Pancreas (tissue), 10 donors: ENCODE results near the gene KLK5. TPM values are rescaled to one million over a fixed set of nuclear protein-coding genes. Genes with fewer than 3 reads are reported as not detected.
A peak's percentile ranks its signal among the peaks of the same experiment; 100 is the strongest.

Experiments used
- ATAC-seq, 4 donors: fragments of 200-7000 bp; cut with Tn5 transposase; one replicate each; pipeline versions ENCODE4 v1.8.0 to v1.9.1; 2020; ENCODE audit warnings: mild to moderate bottlenecking in 4 of 4, moderate library complexity in 4 of 4
- DNase-seq, 6 donors: peaks; one replicate each; pipeline ENCODE4 v3.0.0-alpha.2; 2020
- FAIRE-seq: peaks from 2 replicates; lab custom pipeline; 2012; peaks lifted over from hg19 to GRCh38; lab: Jason Lieb, UNC
- H3K27ac ChIP-seq, 4 donors: fragments of 200-600 bp; sonication (generic); 1 replicate in 3 of 4; 2 replicates in 1 of 4; pipeline versions ENCODE4 v1.5.0 to v1.8.0; 2020
- H3K27me3 ChIP-seq, 4 donors: fragments of 200-600 bp; one replicate each; pipeline ENCODE4 v1.8.0; 2021
- H3K36me3 ChIP-seq, 3 donors: fragments of 200-600 bp; sonication (generic) in 1 of 3; one replicate each; pipeline versions ENCODE4 v1.5.0 to v1.8.0; 2020 to 2021
- H3K4me1 ChIP-seq, 3 donors: fragments of 200-600 bp; one replicate each; pipeline ENCODE4 v1.8.0; 2021
- H3K4me3 ChIP-seq, 4 donors: fragments of 200-600 bp; sonication (generic) in 2 of 4; one replicate each; pipeline versions ENCODE4 v1.5.0 to v1.8.0; 2020 to 2021
- H3K9me3 ChIP-seq, 4 donors: fragments of 200-600 bp; one replicate each; pipeline ENCODE4 v1.8.0; 2021
- WGBS, 2 donors: extraction: QIAGEN DNeasy Blood & Tissue Kit; methylation state at CpG; one replicate each; pipeline ENCODE4 v1.1.7; 2013; 5-methylcytosine and 5-hydroxymethylcytosine counted together
- intact Hi-C, 3 donors: fragments of 100-400 bp; cut with DNase I; formaldehyde crosslinking; loops; one replicate each; pipeline versions ENCODE4 v1.11.1 to v1.14.2; 2022
- polyA plus RNA-seq, 2 donors: library from polyadenylated mRNA; stranded (reverse); fragments of 200-250 nt; gene quantifications; one replicate each; pipeline ENCODE4 v1.2.3, GENCODE V29; 2013
- total RNA-seq, 6 donors: library from RNA; stranded (reverse); fragmentation: NEBNext Ultra II Directional in 4 of 6; extraction: Animal tissue kit (Norgen Biotek cat#: 25700) in 4 of 6; gene quantifications; one replicate each; pipeline versions ENCODE4 v1.2.1 to v1.2.4, GENCODE V29; 2021 to 2023
- TF ChIP-seq, protein P1 (sequence below), 4 donors: fragments of 200-600 bp; sonication (generic) in 3 of 4; IDR thresholded peaks; one replicate each; pipeline versions ENCODE4 v1.5.0 to v1.8.0; 2021; ENCODE audit warnings: antibody characterized with exemption in 4 of 4
- donor health status: healthy with polysubstance abuse.
- donor health status: DM: no; HTN: no; CAD: no; lungs with moderate emphysema.
- donor health status: DM: no; HTN: no; CAD: no.
- donor health status: control.
- donor health status: control.
- donor health status: Bipolar disorder and iron deficiency.
- donor health status: DM: yes; HTN: yes; CAD: no.
- donor health status: DM: no; HTN: no; CAD: no.
- donor health status: DM: no; HTN: no; CAD: no.
- donor health status: DM: yes; HTN: yes; CAD: no.

KLK5 gene
- total and polyA plus RNA-seq, 8 donors = 0.11 TPM; not detected in 7

DNA sequence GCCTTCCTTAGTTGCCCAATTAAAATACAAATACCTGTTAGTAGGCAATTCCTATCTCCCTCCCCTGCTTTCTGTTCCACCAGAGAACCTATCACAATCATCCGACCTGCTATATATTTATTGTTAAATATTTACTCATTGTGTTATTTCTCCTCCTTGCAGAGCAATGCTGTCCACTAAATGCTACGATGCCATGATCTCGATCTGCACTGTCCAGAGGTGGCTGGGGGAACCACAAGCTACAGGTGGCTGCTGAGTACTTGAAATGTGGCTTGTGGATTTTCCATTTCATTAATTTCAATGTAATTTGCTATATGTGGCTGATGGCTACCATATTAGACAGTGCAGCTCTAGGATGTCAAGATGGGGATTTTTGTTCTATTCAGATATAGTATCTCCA is 11.4 kb upstream of the KLK5 start:
- H3K27ac ChIP-seq = no peak overlapping the region
- H3K27me3 ChIP-seq = no peaks in the 10 kb centered on the region
- H3K9me3 ChIP-seq = no peaks in the 10 kb centered on the region
- intact Hi-C loops = no loop called here
- DNase-seq (no peak), FAIRE-seq (no peak), ATAC-seq (no peak)
- H3K4me1 ChIP-seq = no peaks in the 10 kb centered on the region
- H3K4me3 ChIP-seq = no peak overlapping the region
- TF ChIP-seq, protein P1, sequence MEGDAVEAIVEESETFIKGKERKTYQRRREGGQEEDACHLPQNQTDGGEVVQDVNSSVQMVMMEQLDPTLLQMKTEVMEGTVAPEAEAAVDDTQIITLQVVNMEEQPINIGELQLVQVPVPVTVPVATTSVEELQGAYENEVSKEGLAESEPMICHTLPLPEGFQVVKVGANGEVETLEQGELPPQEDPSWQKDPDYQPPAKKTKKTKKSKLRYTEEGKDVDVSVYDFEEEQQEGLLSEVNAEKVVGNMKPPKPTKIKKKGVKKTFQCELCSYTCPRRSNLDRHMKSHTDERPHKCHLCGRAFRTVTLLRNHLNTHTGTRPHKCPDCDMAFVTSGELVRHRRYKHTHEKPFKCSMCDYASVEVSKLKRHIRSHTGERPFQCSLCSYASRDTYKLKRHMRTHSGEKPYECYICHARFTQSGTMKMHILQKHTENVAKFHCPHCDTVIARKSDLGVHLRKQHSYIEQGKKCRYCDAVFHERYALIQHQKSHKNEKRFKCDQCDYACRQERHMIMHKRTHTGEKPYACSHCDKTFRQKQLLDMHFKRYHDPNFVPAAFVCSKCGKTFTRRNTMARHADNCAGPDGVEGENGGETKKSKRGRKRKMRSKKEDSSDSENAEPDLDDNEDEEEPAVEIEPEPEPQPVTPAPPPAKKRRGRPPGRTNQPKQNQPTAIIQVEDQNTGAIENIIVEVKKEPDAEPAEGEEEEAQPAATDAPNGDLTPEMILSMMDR (IDR thresholded peaks at IDR 0.05) = no peak
- H3K36me3 ChIP-seq = no peaks in the 10 kb centered on the region
- 51 to 56% methylated on average over 3 of the region's 3 CpGs for WGBS, 2 donors

- Histone ChIP-seq H3K9me3 (no peaks in the 10 kb centered on the region), H3K4me1 (no peaks in the 10 kb centered on the region), H3K4me3 (no peak overlapping the region), H3K36me3 (no peaks in the 10 kb centered on the region), H3K27me3 (no peaks in the 10 kb centered on the region), H3K27ac (no peak overlapping the region)
- TF ChIP-seq, protein P1 (IDR thresholded peaks at IDR 0.05) = no peak
- ATAC-seq (no peak), DNase-seq (no peak), FAIRE-seq (no peak)
- intact Hi-C loops = no loop called here
- WGBS, 2 donors = 65 to 73% methylated on average over 6 of the region's 6 CpGs
Observed at GRCh38 chr19:50963381-50963780, 10.5 kb upstream of the KLK5 start.

DNA sequence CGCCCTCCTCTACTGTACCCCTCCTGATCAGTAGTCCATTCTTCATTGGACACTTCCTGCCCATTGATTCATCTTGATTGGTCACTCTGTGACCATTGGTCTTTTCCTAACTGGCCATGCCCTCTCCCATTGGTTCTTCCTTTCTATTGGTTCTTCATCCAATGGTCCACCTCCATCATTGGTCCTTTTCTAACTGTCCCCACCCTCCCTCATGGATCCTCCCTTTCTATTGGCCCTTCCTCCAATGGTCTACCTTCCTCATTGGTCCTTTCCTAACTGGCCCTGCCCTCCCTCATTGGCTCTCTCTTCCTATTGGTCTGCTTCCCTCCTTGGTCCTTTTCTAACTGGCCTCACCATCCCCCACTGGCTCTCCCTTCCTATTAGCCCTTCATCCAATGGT is 9.4 kb upstream of the KLK5 start:
- no peaks in the 10 kb centered on the region for H3K9me3 ChIP-seq
- 72 to 79% methylated on average over 1 of the region's 1 CpG for WGBS, 2 donors
- no peak overlapping the region for H3K4me3 ChIP-seq
- ATAC-seq = no peak
- H3K27me3 ChIP-seq = peaks cover 0 to 5% (median 0%) of the 10 kb centered on the region in 4 donors
- no peak overlapping the region for H3K27ac ChIP-seq
- H3K4me1 ChIP-seq = no peaks in the 10 kb centered on the region
- intact Hi-C loops = no loop called here
- H3K36me3 ChIP-seq = no peaks in the 10 kb centered on the region
- TF ChIP-seq, protein P1 (IDR thresholded peaks at IDR 0.05) = no peak
- FAIRE-seq = no peak
- DNase-seq = no peak

- DNase-seq (peak in 1 of 6 donors; percentile 16), FAIRE-seq (no peak), ATAC-seq (no peak)
- Histone ChIP-seq H3K27ac (no peak overlapping the region), H3K4me3 (no peak overlapping the region), H3K27me3 (peaks cover 0 to 5% (median 0%) of the 10 kb centered on the region in 4 donors), H3K36me3 (no peaks in the 10 kb centered on the region), H3K9me3 (no peaks in the 10 kb centered on the region), H3K4me1 (no peaks in the 10 kb centered on the region)
- WGBS, 2 donors = 44 to 57% methylated on average over 6 to 8 of the region's 9 CpGs
- intact Hi-C loops = no loop called here
- TF ChIP-seq, protein P1 (IDR thresholded peaks at IDR 0.05) = no peak
Observed at GRCh38 chr19:50959731-50960500, 7.1 kb upstream of the KLK5 start.

DNA sequence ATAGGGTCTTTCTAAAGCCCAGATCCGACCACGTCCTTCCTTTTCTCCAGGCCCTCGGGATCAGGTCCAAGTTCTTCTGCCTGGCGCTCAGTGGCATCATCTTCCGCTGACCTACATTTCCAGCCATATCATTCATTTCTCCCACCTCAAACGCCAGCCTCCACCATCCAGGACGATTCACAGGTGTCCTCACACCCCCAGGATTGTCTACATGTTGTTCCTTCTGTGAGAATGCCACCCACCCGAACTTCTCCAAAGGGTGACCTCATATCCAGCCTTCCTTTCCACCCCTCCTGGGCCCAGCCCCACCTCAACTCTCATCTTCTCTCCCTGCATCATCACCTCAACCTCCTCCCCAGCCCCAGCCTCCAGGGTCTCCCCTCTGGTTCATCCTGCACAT is 4.7 kb upstream of the KLK5 start:
- FAIRE-seq (no peak), DNase-seq (no peak), ATAC-seq (no peak)
- Histone ChIP-seq H3K4me3 (no peak overlapping the region), H3K36me3 (no peaks in the 10 kb centered on the region), H3K27me3 (peaks cover 0 to 5% (median 0%) of the 10 kb centered on the region in 4 donors), H3K27ac (no peak overlapping the region), H3K4me1 (no peaks in the 10 kb centered on the region), H3K9me3 (no peaks in the 10 kb centered on the region)
- WGBS, 2 donors = 49 to 52% methylated on average over 8 of the region's 8 CpGs
- intact Hi-C loops = no loop called here
- TF ChIP-seq, protein P1 (IDR thresholded peaks at IDR 0.05) = no peak
